ENCODE data around the gene TMEM62.

DNA sequence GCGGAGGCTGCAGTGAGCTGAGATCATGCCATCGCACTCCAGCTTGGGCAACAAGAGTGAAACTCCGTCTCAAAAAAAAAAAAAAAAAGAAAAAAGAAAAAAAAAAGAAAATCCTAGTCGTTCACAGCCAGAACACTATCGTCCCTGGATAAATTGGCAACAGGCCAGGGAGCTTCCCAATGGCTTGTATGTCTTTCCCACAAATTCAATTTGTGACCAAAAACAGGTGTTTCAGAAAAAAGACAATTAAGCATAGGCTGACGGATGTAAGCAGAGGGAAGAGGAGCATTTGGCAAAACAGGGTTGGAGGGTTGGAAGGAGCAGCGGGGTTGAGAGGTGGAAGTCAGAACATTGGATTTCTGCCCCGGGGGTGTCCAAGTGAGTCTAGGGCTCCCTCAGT is 78.9 kb downstream of the TMEM62 start:
- no peak for TF ChIP-seq POLR2AphosphoS5 (IDR thresholded peaks at IDR 0.05; ENCODE audit: borderline replicate concordance, low read depth, low read length)
- no peak for TF ChIP-seq EZH2 (IDR thresholded peaks at IDR 0.05)
- TF ChIP-seq FOXP2 (optimal IDR thresholded peaks at IDR 0.05; ENCODE audit: control extremely low read depth, extremely low read length, insufficient read depth), result no peak
